ENCODE results near the gene C2orf42. TPM values are rescaled to one million over a fixed set of nuclear protein-coding genes. Genes with fewer than 3 reads are reported as not detected.
"Not testable (repeated sequence)": the region's sequence is repeated elsewhere in the genome, so short reads cannot be mapped to it uniquely, and the experiment has no call there.

C2orf42 gene
- polyA plus RNA-seq, 10 donors, result 7.7 to 12.7 (median 9.3) TPM

- no peak for DNase-seq
Measured at GRCh38 chr2:70133127-70133452, 57.7 kb downstream of the C2orf42 start.

GRCh38 chr2:70132244-70133126 lies 58.3 kb downstream of the C2orf42 start:
- peak; percentile 71 to 92 (median 79) for DNase-seq

- not testable (repeated sequence) for DNase-seq
Measured at GRCh38 chr2:70131344-70132143, 59.3 kb downstream of the C2orf42 start.

- no peak for DNase-seq
Measured at GRCh38 chr2:70128005-70128404, 62.8 kb downstream of the C2orf42 start.

GRCh38 chr2:70126413-70126812 lies 64.4 kb downstream of the C2orf42 start:
- no peak for DNase-seq

- DNase-seq, result no peak
Measured at GRCh38 chr2:70125498-70125898, 65.3 kb downstream of the C2orf42 start.

GRCh38 chr2:70124983-70125480 lies 65.8 kb downstream of the C2orf42 start:
- DNase-seq, result peak in 2 of 3 donors; percentile 81 to 94

- no peak for DNase-seq
Measured at GRCh38 chr2:70123829-70124116, 67.0 kb downstream of the C2orf42 start.

- peak; percentile 86 to 95 (median 86) for DNase-seq
Measured at GRCh38 chr2:70123051-70123828, 67.6 kb downstream of the C2orf42 start.

- no peak for DNase-seq
Measured at GRCh38 chr2:70122470-70122869, 68.3 kb downstream of the C2orf42 start.

- DNase-seq, result no peak
Measured at GRCh38 chr2:70121627-70122372, 69.0 kb downstream of the C2orf42 start.

GRCh38 chr2:70118798-70119454 lies 71.9 kb downstream of the C2orf42 start:
- DNase-seq, result no peak

- peak in 1 of 3 donors; percentile 75 for DNase-seq
Measured at GRCh38 chr2:70116936-70117552, 73.8 kb downstream of the C2orf42 start.

- no peak for DNase-seq
Measured at GRCh38 chr2:70115646-70116442, 75.0 kb downstream of the C2orf42 start.

GRCh38 chr2:70113359-70114070 lies 77.3 kb downstream of the C2orf42 start:
- DNase-seq, result no peak

- DNase-seq, result peak in 2 of 3 donors; percentile 58 to 73
Measured at GRCh38 chr2:70111752-70112591, 78.8 kb downstream of the C2orf42 start.

- not testable (repeated sequence) for DNase-seq
Measured at GRCh38 chr2:70110397-70110796, 80.4 kb downstream of the C2orf42 start.

- DNase-seq, result not testable (repeated sequence)
Measured at GRCh38 chr2:70106138-70106537, 84.7 kb downstream of the C2orf42 start.
